ENCODE data around the gene DPF3. TPM values are rescaled to one million over a fixed set of nuclear protein-coding genes. Genes with fewer than 3 reads are reported as not detected.
A peak's percentile ranks its signal among the peaks of the same experiment; 100 is the strongest.

Gene DPF3
- polyA plus RNA-seq, 2 of the 4 experiments (the other 2 are of a cell fraction), result 0.05 to 0.09 TPM

GRCh38 chr14:72609205-72609916 is 284.5 kb downstream of the DPF3 start:
- CTCF ChIA-PET, result interaction anchor here (0.6 to 1.2 kb wide), 3 partner anchors 39 to 295 kb away, joined by 3 to 4 read pairs (median 3); no protein-coding TSS in a partner anchor
- H3K4me2 ChIP-seq, result peak overlapping the region; percentile 31; the same call in 2 of the 3 replicates
- FAIRE-seq (no peak), ATAC-seq (no peak), DNase-seq (ENCODE audit: low read depth in 1 of 2, low spot score in 1 of 2) (no peak)
- no peak for TF ChIP-seq HOXA7 (CRISPR knock-in tag; IDR thresholded peaks at IDR 0.05)
- no peak for TF ChIP-seq CEBPB (IDR thresholded peaks at IDR 0.05)
- TF ChIP-seq EP300 (IDR thresholded peaks at IDR 0.05), result no peak
- no peak for TF ChIP-seq TP53 (CRISPR knock-in tag; IDR thresholded peaks at IDR 0.05)
- no peak for TF ChIP-seq MAZ (IDR thresholded peaks at IDR 0.05; ENCODE audit: borderline replicate concordance, low read depth, low read length)
- no peak for TF ChIP-seq RAD21 (conservative IDR thresholded peaks at IDR 0.05 in 1 of 2, IDR thresholded peaks at IDR 0.05 in 1 of 2)
- no peak for TF ChIP-seq ESRRA (IDR thresholded peaks at IDR 0.05; ENCODE audit: borderline replicate concordance, low read length)
- no peak for TF ChIP-seq BCL3 (IDR thresholded peaks at IDR 0.05)
- TF ChIP-seq, protein P1, sequence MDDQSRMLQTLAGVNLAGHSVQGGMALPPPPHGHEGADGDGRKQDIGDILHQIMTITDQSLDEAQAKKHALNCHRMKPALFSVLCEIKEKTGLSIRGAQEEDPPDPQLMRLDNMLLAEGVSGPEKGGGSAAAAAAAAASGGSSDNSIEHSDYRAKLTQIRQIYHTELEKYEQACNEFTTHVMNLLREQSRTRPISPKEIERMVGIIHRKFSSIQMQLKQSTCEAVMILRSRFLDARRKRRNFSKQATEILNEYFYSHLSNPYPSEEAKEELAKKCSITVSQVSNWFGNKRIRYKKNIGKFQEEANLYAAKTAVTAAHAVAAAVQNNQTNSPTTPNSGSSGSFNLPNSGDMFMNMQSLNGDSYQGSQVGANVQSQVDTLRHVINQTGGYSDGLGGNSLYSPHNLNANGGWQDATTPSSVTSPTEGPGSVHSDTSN (IDR thresholded peaks at IDR 0.05), result no peak
- TF ChIP-seq POLR2A (IDR thresholded peaks at IDR 0.05; ENCODE audit: low read length), result no peak
- no peak for TF ChIP-seq SREBF2 (IDR thresholded peaks at IDR 0.05)
- no peak for TF ChIP-seq EHF (CRISPR knock-in tag; IDR thresholded peaks at IDR 0.05)
- no peak for TF ChIP-seq JUNB (IDR thresholded peaks at IDR 0.05)
- H3K27ac ChIP-seq, result peak overlapping the region; percentile 52 to 82; a peak in 5 of 6 replicates
- peaks cover 19% of the 10 kb centered on the region for H3K4me1 ChIP-seq
- 74% methylated on average over 12 of the region's 12 CpGs for WGBS (ENCODE audit: missing lambda C conversion rate)
- no peak overlapping the region for H3K4me3 ChIP-seq
- POLR2A ChIA-PET, result no interaction called here
- no peaks in the 10 kb centered on the region for H3K9me3 ChIP-seq

GRCh38 chr14:72608391-72609204 is 285.3 kb downstream of the DPF3 start:
- Histone ChIP-seq H3K4me1 (peaks cover 19% of the 10 kb centered on the region), H3K9me3 (no peaks in the 10 kb centered on the region), H3K27ac (peak overlapping the region; percentile 52 to 82; a peak in 5 of 6 replicates), H3K4me2 (peak overlapping the region; percentile 31), H3K4me3 (no peak overlapping the region)
- POLR2A ChIA-PET, result interaction anchor here (1.0 kb wide), 1 partner anchor 11 kb away, joined by 3 read pairs; no protein-coding TSS in a partner anchor
- FAIRE-seq (no peak), DNase-seq (ENCODE audit: low read depth in 1 of 2, low spot score in 1 of 2) (peak; percentile 66 to 77), ATAC-seq (peak; percentile 86 to 89)
- CTCF ChIA-PET, result interaction anchor here (1.2 kb wide), 1 partner anchor 295 kb away, joined by 4 read pairs; no protein-coding TSS in a partner anchor
- WGBS (ENCODE audit: missing lambda C conversion rate), result 18% methylated on average over 8 of the region's 8 CpGs
- peak; percentile 83 for TF ChIP-seq FOSL2 (IDR thresholded peaks at IDR 0.05)
- peak; percentile 87 for TF ChIP-seq FOSL2 (CRISPR knock-in tag; IDR thresholded peaks at IDR 0.05)
- no peak for TF ChIP-seq HOXA7 (CRISPR knock-in tag; IDR thresholded peaks at IDR 0.05)
- 0 out of 5 replicates have a peak, but pooled peaks of 1 of the 2 experiments have one; percentile 21 for TF ChIP-seq JUN (IDR thresholded peaks at IDR 0.05)
- no peak for TF ChIP-seq TFCP2L1 (CRISPR knock-in tag; IDR thresholded peaks at IDR 0.05)
- TF ChIP-seq RAD21 (conservative IDR thresholded peaks at IDR 0.05 in 1 of 2, IDR thresholded peaks at IDR 0.05 in 1 of 2), result 0 out of 5 replicates have a peak, but pooled peaks of 1 of the 2 experiments have one; percentile 12
- TF ChIP-seq SMC3 (IDR thresholded peaks at IDR 0.05), result no peak
- TF ChIP-seq NR3C1 (IDR thresholded peaks at IDR 0.05), result no peak
- TF ChIP-seq CEBPB (IDR thresholded peaks at IDR 0.05), result peak in 1 of 2 experiments; percentile 58; a peak in 2 of 4 replicates
- peak; percentile 79 for TF ChIP-seq JUNB (IDR thresholded peaks at IDR 0.05)
- TF ChIP-seq HEYL (CRISPR knock-in tag; IDR thresholded peaks at IDR 0.05), result no peak

Measured in A549 (cell line).